Ascending aorta (tissue), 2 donors: Measurements from ENCODE around the gene ALKBH5. TPM values are rescaled to one million over a fixed set of nuclear protein-coding genes. Genes with fewer than 3 reads are reported as not detected.

Experiments
- DNase-seq, 2 donors: peaks; one replicate each; pipeline ENCODE4 v3.0.0-alpha.2; 2019; ENCODE audit warnings: low spot score in 2 of 2
- H3K27ac ChIP-seq, 2 donors: fragments of 200-600 bp; sonication (generic); one replicate each; pipeline ENCODE4 v1.5.1; 2016 to 2017; ENCODE audit warnings: mild to moderate bottlenecking in 1 of 2
- H3K27me3 ChIP-seq: fragments of 200-600 bp; sonication (generic); one replicate; pipeline ENCODE4 v1.5.1; 2017
- H3K36me3 ChIP-seq, 2 donors: fragments of 200-600 bp; sonication (generic); one replicate each; pipeline ENCODE4 v1.5.1; 2016
- H3K4me1 ChIP-seq, 2 donors: fragments of 200-600 bp; sonication (generic); one replicate each; pipeline ENCODE4 v1.5.1; 2016 to 2017; ENCODE audit warnings: mild to moderate bottlenecking in 1 of 2
- H3K4me3 ChIP-seq, 2 donors: fragments of 200-600 bp; sonication (generic); one replicate each; pipeline ENCODE4 v1.5.1; 2016 to 2017; ENCODE audit warnings: mild to moderate bottlenecking in 1 of 2
- H3K9me3 ChIP-seq, 2 donors: fragments of 200-600 bp; sonication (generic); one replicate each; pipeline ENCODE4 v1.5.1; 2016
- CTCF ChIP-seq, 3 experiments: fragments of 200-600 bp in 2 of 3; fragments of 450-650 bp in 1 of 3; sonication (generic) in 2 of 3; IDR thresholded peaks; one replicate each; pipeline ENCODE4 v1.5.1; 2016 to 2019; ENCODE audit warnings: antibody characterized with exemption in 3 of 3, mild to moderate bottlenecking in 1 of 3, moderate library complexity in 1 of 3
- intact Hi-C: fragments of 100-400 bp; cut with DNase I; formaldehyde crosslinking; loops from one replicate; pipeline ENCODE4 v1.15.1; 2023
- total RNA-seq: library from RNA; depleted of rRNA; stranded (reverse); fragments of >200 nt; gene quantifications from one replicate; pipeline ENCODE4 v1.1.0, GENCODE V29; 2016

The ALKBH5 gene
- total RNA-seq, 1 donor from 2014 or later: 73.4 TPM

- TF ChIP-seq CTCF (IDR thresholded peaks at IDR 0.05): no peak
- Histone ChIP-seq H3K4me1 (peaks cover 2 to 6% of the 10 kb centered on the region in 2 donors), H3K27ac (no peak overlapping the region), H3K27me3 (no peaks in the 10 kb centered on the region), H3K36me3 (no peaks in the 10 kb centered on the region), H3K9me3 (no peaks in the 10 kb centered on the region), H3K4me3 (no peak overlapping the region)
- no peak for DNase-seq
- intact Hi-C loops: no loop called here
Measured at GRCh38 chr17:18177133-18177532, 6.5 kb upstream of the ALKBH5 start.

GRCh38 chr17:18177722-18178121 is 5.9 kb upstream of the ALKBH5 start:
- H3K36me3 ChIP-seq: no peaks in the 10 kb centered on the region

GRCh38 chr17:18179196-18179595 is 4.4 kb upstream of the ALKBH5 start:
- no peak for DNase-seq
- intact Hi-C loops: no loop called here
- Histone ChIP-seq H3K4me3 (no peak overlapping the region), H3K4me1 (peaks cover 7% of the 10 kb centered on the region in 2 donors), H3K27ac (no peak overlapping the region), H3K9me3 (no peaks in the 10 kb centered on the region), H3K36me3 (no peaks in the 10 kb centered on the region), H3K27me3 (no peaks in the 10 kb centered on the region)
- TF ChIP-seq CTCF (IDR thresholded peaks at IDR 0.05): no peak

More at GRCh38 chr17:18177722-18178121, 5.9 kb upstream of the ALKBH5 start:
- no peaks in the 10 kb centered on the region for H3K27me3 ChIP-seq
- no peaks in the 10 kb centered on the region for H3K9me3 ChIP-seq
- H3K27ac ChIP-seq: no peak overlapping the region
- intact Hi-C loops: no loop called here
- TF ChIP-seq CTCF (IDR thresholded peaks at IDR 0.05): no peak
- no peak for DNase-seq
- peaks cover 7% of the 10 kb centered on the region in 2 donors for H3K4me1 ChIP-seq
- no peak overlapping the region for H3K4me3 ChIP-seq

GRCh38 chr17:18179804-18180203 is 3.8 kb upstream of the ALKBH5 start:
- no peaks in the 10 kb centered on the region for H3K36me3 ChIP-seq
- peaks cover 7% of the 10 kb centered on the region in 2 donors for H3K4me1 ChIP-seq
- no peak for TF ChIP-seq CTCF (IDR thresholded peaks at IDR 0.05)
- H3K9me3 ChIP-seq: no peaks in the 10 kb centered on the region
- intact Hi-C loops: loop anchor here (5.0 to 10.0 kb wide), 4 partner anchors 93 to 485 kb away; partner anchors contain the start of genes DRC3, DRG2, SHMT1 and TOM1L2
- no peaks in the 10 kb centered on the region for H3K27me3 ChIP-seq
- H3K4me3 ChIP-seq: no peak overlapping the region
- DNase-seq: no peak
- H3K27ac ChIP-seq: no peak overlapping the region

- intact Hi-C loops: loop anchor here (5.0 to 10.0 kb wide), 4 partner anchors 94 to 487 kb away; partner anchors contain the start of genes DRC3, DRG2, SHMT1 and TOM1L2
- Histone ChIP-seq H3K36me3 (no peaks in the 10 kb centered on the region), H3K4me1 (peaks cover 10 to 11% of the 10 kb centered on the region in 2 donors), H3K4me3 (no peak overlapping the region), H3K9me3 (no peaks in the 10 kb centered on the region), H3K27me3 (no peaks in the 10 kb centered on the region), H3K27ac (peak overlapping the region; percentile 97 to 99)
- DNase-seq: no peak
- no peak for TF ChIP-seq CTCF (IDR thresholded peaks at IDR 0.05)
Measured at GRCh38 chr17:18181358-18181757, 2.3 kb upstream of the ALKBH5 start.
